Neural progenitor cell (in vitro differentiated cells): ENCODE measurements around the gene PLCXD3.

ENCODE experiments used
- EZH2 ChIP-seq: fragments of 200-600 bp; sonication (generic); IDR thresholded peaks from 2 replicates; pipeline ENCODE4 v1.6.1; 2017; ENCODE audit warnings: antibody characterized with exemption, mild to moderate bottlenecking, moderate library complexity
- TF ChIP-seq, protein P1 (sequence below): fragments of 200-600 bp; sonication (generic); IDR thresholded peaks from 2 replicates; pipeline ENCODE4 v1.5.1; 2017; ENCODE audit warnings: antibody characterized with exemption, mild to moderate bottlenecking

DNA sequence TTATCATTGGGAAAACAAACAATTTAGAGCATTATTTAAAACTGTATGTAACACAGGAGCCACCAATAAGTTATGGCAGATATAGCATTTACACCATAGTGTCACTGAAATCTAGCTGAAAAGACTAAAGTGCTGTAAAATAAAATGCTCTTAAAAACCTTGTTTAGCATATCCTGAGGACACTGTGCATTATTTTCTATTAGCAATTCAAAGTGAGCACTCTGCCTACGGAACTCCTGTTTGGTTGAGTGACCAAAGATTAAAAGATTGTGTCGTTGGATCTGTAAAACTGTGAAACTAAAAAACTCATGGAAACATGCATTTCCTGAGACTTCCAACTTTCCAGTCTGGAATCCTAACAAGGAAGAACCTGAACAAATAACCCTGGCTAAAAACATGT, 201.1 kb downstream of the PLCXD3 start:
- no peak for TF ChIP-seq EZH2
- TF ChIP-seq, protein P1, sequence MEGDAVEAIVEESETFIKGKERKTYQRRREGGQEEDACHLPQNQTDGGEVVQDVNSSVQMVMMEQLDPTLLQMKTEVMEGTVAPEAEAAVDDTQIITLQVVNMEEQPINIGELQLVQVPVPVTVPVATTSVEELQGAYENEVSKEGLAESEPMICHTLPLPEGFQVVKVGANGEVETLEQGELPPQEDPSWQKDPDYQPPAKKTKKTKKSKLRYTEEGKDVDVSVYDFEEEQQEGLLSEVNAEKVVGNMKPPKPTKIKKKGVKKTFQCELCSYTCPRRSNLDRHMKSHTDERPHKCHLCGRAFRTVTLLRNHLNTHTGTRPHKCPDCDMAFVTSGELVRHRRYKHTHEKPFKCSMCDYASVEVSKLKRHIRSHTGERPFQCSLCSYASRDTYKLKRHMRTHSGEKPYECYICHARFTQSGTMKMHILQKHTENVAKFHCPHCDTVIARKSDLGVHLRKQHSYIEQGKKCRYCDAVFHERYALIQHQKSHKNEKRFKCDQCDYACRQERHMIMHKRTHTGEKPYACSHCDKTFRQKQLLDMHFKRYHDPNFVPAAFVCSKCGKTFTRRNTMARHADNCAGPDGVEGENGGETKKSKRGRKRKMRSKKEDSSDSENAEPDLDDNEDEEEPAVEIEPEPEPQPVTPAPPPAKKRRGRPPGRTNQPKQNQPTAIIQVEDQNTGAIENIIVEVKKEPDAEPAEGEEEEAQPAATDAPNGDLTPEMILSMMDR = no peak
